GM19463 (cell line): ENCODE data around the gene ADAM8.
"Not testable (repeated sequence)": the region's sequence is repeated elsewhere in the genome, so short reads cannot be mapped to it uniquely, and the experiment has no call there.

ENCODE experiments used
- ATAC-seq: cut with Tn5 transposase; IDR thresholded peaks from one replicate; pipeline ENCODE4 v1.9.1; 2021; ENCODE audit warnings: mild to moderate bottlenecking, moderate library complexity; ENCODE audit not compliant: unreplicated experiment

The ADAM8 gene

GRCh38 chr10:133269367-133269766, 7.3 kb downstream of the ADAM8 start:
- ATAC-seq: no peak

DNA sequence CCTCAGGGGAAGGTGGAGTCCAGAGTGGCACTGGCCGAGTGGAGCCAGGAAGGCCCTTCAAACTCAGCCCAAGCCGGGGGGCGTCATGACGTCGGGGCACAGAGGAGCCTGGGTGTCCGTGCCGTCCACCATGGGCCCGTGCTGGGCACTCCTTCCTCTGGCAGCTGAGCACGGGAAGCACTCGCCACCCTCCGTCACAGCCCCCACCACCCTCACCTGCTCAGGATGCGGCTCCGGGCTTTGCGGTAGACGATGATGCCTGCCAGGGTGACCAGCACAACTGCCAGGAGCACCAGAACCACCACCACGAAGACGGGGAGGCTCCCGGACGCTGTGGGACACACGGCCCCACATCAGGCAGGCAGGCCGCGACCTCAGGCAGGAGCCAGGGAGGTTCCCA, 8.1 kb downstream of the ADAM8 start:
- no peak for ATAC-seq

- ATAC-seq: no peak
Observed at GRCh38 chr10:133267829-133268228, 8.8 kb downstream of the ADAM8 start.

GRCh38 chr10:133267293-133267692, 9.4 kb downstream of the ADAM8 start:
- no peak for ATAC-seq

DNA sequence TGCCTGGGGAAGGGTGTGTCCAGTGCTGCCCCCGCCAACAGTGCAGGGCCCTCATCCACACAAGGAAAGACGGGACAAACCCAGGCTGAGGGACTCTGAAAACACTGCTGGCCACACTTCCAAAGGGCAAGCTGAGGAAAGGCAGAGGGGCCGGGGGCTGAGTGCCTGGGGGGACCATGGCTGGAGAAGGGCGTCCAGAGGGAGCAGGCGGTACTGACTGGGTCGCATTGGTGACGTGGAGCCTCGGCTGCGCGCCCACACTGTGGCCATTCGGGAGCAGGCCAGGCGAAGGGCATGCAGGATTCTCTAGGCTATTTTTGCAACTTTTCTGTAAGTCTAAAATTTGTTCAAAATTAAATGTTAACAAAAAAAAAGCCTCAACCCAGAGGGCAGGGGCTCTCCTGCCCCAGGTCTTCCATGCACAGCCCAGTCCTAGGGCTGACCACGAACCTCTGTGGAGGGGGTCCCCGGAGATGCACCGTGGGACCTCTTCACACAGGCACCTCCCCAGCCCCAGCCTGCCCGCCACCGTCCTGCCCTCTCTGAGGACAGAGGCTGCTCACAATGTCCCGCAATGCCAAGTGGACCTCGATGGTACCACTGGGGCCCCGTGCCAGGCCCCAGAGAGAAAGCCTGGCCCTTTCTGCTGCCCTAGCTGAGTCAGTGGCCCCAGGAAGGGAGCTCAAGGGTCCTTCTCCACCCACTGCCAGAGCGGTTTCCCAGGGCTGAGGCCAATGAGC, 10.4 kb downstream of the ADAM8 start:
- ATAC-seq: no peak

- ATAC-seq: not testable (repeated sequence)
Observed at GRCh38 chr10:133265052-133265451, 11.6 kb downstream of the ADAM8 start.

- no peak for ATAC-seq
Observed at GRCh38 chr10:133264461-133264860, 12.2 kb downstream of the ADAM8 start.

- no peak for ATAC-seq
Observed at GRCh38 chr10:133263674-133264073, 13.0 kb downstream of the ADAM8 start.

- ATAC-seq: no peak
Observed at GRCh38 chr10:133262696-133263095, 14.0 kb downstream of the ADAM8 start.

DNA sequence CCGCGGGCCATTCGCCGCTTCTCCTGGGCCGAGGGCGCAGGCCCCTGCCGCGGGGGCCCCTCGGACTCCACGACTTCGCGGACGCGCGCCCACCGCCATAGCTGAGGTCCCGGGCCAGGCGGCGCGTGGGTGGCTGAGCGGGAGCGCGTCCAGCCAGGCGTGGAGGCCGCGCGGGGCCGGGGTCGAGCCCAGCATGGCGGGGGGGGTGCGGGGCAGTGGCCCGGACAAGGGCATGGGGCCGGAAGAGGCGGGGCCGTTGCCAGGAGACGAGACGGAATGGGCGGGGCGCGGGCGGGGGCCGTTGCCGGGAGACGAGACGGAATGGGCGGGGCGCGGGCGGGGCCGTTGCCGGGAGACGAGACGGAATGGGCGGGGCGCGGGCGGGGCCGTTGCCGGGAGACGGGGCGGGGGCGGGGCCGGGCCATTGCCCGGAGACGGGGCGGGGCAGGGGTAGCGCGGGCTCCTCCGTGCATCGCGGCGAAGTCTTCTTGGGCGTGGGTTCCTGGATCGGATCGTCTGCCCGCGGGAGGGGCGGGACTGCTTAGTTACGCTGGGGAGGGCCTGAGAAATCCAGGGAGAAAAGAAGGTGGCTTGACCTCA, 14.8 kb downstream of the ADAM8 start:
- ATAC-seq: peak; percentile 44

DNA sequence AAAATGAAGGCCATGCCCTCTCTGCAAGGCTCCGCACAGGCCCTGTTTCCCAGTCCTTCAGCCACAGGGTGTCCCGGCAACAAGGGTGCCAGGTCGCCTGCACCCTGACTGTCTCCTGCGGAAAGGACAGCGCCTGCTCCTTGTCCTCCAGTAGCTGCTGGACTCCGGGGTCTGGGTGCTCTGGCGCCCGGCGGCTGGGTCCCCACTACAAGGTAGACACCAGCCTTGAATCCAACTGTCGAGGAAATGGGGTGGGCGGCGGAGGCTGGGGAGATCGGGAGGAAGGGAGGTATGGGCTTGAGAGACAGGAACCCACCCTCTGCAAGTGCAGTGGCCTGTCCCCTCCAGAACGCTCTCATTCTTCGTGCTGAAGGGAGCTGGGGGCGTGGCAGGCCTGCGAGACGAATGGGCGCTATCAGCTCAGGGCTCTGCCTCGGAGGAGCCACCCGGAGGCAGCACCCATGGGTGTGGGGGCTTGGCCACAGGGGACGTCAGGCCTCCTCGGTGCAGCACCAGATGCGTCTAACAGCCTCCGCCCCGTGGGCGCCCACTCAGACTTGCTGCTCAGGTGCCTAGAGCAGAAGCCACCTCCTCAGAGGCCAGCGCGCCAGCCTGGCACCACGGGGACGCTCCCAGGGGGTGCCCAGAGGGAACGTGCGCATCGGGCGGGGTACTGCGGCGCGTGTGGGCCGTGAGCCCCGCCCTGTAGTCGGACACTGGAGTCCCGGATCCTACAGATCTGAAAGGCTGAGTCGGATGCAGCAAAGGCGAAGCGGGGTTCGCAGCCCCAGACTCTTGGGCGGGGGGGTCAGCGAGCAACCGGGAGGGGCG, 15.6 kb downstream of the ADAM8 start:
- peak; percentile 55 for ATAC-seq

GRCh38 chr10:133259602-133259989, 17.1 kb downstream of the ADAM8 start:
- ATAC-seq: no peak

DNA sequence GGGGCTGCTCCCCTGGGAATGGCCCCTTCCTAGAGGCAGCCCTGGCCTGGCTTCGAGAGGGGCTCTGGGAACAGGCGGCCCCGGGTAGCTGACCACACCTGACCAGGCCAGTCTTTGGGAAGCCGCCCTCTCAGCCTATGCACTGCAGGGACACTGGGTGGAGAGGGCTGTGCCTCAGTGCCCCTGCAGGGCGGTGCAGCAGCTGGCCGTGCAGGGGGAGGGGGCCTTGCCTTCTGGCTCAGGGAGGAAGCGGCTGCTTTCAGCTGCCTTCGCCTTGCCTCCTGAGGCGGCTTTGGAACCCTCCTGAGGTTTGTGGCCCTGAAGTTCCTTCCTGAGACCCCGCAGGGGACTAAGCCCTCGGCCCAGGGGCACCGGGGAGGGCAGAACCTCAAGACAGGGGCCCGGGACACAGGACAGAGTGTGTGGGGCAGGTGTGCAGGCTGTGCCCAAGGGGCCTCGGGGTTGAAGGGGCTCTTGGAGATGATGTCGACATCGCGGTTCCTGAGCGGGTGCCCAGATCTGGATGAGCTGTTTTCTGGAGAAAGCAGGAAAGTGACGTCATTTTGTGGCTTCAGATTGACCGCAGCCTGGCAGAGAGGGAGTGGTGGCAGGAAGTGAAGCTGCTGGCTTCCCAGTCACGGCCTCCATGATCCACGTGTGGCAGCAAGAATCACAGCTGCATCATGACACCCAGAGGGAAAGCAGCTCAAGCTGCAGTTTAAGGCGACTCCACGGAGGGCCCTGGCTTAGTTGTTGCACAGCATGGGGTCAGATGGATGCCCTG, 17.7 kb downstream of the ADAM8 start:
- ATAC-seq: no peak

- no peak for ATAC-seq
Observed at GRCh38 chr10:133258066-133258817, 18.4 kb downstream of the ADAM8 start.

GRCh38 chr10:133257489-133258065, 19.1 kb downstream of the ADAM8 start:
- no peak for ATAC-seq

DNA sequence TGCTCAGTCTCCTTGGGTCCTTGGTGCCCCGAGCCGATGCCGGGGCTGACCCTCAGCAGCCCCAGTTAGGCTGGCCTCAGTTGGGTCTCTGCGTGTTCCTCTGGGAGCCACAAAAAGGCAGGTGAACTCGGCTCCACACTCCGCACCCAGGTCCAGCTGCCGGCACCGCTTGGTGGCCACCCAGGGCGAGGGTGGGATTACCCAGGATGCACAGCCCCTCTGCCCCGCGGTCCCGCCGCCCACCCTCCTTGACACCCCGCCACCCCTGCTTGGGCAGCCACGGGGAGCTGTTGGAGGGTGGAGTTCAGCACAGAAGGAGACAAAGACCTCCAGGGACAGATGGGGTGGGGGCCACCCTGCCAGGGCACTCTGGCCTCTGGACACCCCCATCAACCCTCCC, 21.3 kb downstream of the ADAM8 start:
- ATAC-seq: no peak

GRCh38 chr10:133254421-133255120, 22.1 kb downstream of the ADAM8 start:
- no peak for ATAC-seq

DNA sequence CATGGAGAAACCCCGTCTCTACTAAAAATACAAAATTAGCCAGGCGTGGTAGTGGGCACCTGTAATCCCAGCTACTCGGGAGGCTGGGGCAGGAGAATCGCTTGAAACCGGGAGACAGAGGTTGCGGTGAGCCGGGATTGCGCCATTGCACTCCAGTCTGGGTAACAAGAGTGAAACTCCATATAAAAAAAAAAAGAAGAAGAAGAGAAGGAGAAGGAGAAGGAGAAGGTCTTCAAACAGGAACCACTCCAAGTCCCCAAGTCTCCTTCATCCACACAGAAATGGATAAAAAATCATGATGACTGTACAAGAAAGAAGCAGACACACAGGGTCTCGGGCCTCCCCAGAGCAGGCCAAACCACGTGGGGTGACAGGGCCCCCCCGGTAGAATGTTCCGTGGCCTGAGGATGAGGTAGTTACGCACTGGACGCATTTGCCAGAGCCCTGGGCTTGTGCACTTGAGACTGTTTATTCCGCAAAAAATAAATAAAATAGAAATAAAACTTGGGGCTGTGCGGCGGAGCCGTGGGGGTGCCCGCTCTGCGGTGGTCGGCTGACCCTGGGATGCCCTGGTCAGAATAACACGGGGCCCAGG, 23.2 kb downstream of the ADAM8 start:
- ATAC-seq: no peak

GRCh38 chr10:133252223-133252552, 24.5 kb downstream of the ADAM8 start:
- no peak for ATAC-seq
